GM10248 (cell line): Measurements from ENCODE around the gene FLII.

Source experiments
- CTCF ChIA-PET: fragments of 300-600 bp; sonication (Branson Sonifier 250); formaldehyde crosslinking; extraction: SDS; loops from one replicate; lab custom pipeline; 2021; ENCODE audit warnings: antibody characterized with exemption; lab: Yijun Ruan, JAX
- POLR2A ChIA-PET: fragments of 350-650 bp; sonication (Branson Sonifier 250); formaldehyde crosslinking; extraction: SDS; loops from one replicate; lab custom pipeline; 2020; ENCODE audit warnings: antibody characterized with exemption; lab: Yijun Ruan, JAX
- DNase-seq: peaks from one replicate; pipeline ENCODE4 v3.0.0; 2012; ENCODE audit errors: extremely low spot score
- CTCF ChIP-seq: IDR thresholded peaks from 2 replicates; pipeline ENCODE4 v1.5.1; 2012; ENCODE audit warnings: mild to moderate bottlenecking, low read depth; ENCODE audit errors: extremely low read depth, missing control alignments, control extremely low read depth

FLII gene

GRCh38 chr17:18235743-18236256 lies 22.7 kb downstream of the FLII start:
- TF ChIP-seq CTCF = no peak
- no peak for DNase-seq
- CTCF ChIA-PET = interaction anchor here (1.3 to 2.1 kb wide), 2 partner anchors 13 to 17 kb away, joined by 3 to 8 read pairs; no protein-coding TSS in a partner anchor
- POLR2A ChIA-PET = interaction anchor here (1.0 kb wide), 1 partner anchor 10 kb away, joined by 3 read pairs; the partner anchor contains the start of gene LLGL1

DNA sequence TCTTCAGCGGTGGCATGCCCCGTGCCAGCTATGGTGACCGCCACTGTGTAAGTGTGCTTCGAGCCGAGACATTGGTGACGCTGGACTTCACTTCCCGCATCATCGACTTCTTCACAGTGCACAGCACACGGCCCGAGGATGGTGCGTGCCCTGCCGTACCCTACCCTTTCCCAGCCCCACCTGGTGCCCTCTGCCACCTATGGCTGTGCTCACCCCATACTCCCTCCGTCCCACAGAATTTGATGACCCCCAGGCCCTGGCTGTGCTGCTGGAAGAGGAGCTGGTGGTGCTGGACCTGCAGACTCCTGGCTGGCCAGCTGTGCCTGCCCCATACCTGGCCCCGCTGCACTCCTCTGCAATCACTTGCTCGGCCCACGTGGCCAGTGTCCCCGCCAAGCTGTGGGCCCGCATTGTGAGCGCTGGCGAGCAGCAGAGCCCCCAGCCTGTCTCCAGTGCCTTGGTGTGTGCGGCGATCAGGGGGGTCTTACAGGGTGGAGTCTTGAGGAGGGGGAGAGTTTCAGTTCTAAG lies 23.6 kb downstream of the FLII start:
- DNase-seq = no peak
- ChIA-PET CTCF (interaction anchor here (2.1 kb wide), 1 partner anchor 14 kb away, joined by 8 read pairs; no protein-coding TSS in a partner anchor), POLR2A (interaction anchor here (1.0 kb wide), 1 partner anchor 10 kb away, joined by 3 read pairs; the partner anchor contains the start of gene LLGL1)
- TF ChIP-seq CTCF = no peak

DNA sequence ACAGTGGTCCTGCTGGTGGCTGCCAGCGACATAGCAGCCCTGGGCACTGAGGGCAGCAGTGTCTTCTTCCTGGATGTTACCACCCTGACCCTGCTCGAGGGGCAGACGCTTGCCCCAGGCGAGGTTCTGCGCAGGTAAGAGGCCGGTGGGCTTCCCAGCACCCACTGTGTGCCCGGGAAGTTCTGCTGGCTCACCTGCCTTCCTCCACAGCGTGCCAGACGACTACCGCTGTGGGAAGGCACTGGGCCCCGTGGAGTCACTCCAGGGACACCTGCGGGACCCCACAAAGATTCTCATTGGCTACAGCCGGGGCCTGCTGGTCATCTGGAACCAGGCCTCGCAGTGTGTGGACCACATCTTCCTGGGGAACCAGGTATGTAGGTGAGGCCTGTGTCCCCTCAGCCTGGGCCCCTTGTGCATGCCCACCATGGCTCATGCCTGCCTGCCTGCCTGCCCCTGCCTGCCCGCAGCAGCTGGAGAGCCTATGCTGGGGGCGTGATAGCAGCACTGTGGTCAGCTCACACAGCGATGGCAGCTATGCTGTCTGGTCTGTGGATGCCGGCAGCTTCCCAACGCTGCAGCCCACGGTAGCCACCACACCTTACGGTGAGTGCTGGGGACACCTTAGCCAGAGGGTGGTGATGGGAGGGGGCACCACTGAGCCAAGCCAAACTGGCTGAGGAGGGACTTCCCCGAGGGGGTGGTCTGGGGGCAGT lies 24.6 kb downstream of the FLII start:
- POLR2A ChIA-PET = no interaction called here
- CTCF ChIA-PET = interaction anchor here (0.9 kb wide), 1 partner anchor 17 kb away, joined by 3 read pairs; no protein-coding TSS in a partner anchor
- TF ChIP-seq CTCF = no peak
- no peak for DNase-seq

GRCh38 chr17:18231164-18231563 lies 27.4 kb downstream of the FLII start:
- ChIA-PET POLR2A (no interaction called here), CTCF (interaction anchor here (1.1 to 2.6 kb wide), 4 partner anchors 9 to 89 kb away, joined by 3 to 14 read pairs (median 8); no protein-coding TSS in a partner anchor)

GRCh38 chr17:18230288-18231141 lies 28.0 kb downstream of the FLII start:
- no peak for DNase-seq
- ChIA-PET POLR2A (no interaction called here), CTCF (interaction anchor here (1.3 to 2.6 kb wide), 3 partner anchors 13 to 89 kb away, joined by 3 to 14 read pairs (median 13); no protein-coding TSS in a partner anchor)
- TF ChIP-seq CTCF = no peak

More at GRCh38 chr17:18231164-18231563, 27.4 kb downstream of the FLII start:
- TF ChIP-seq CTCF = no peak
- no peak for DNase-seq

- CTCF ChIA-PET = no interaction called here
- no peak for TF ChIP-seq CTCF
- POLR2A ChIA-PET = no interaction called here
- DNase-seq = no peak
These were observed 28.8 kb downstream of the FLII start for GRCh38 chr17:18229771-18230170.
